Liver (tissue), 3 donors: ENCODE measurements around the gene STT3B.

Experiments
- CTCF ChIP-seq: fragments of 150-350 bp; IDR thresholded peaks from 2 replicates; pipeline ENCODE4 v1.5.1; 2017; ENCODE audit warnings: improper control_type of control experiment, low read depth, low read length; ENCODE audit not compliant: missing input control
- GABPA ChIP-seq, 2 donors: IDR thresholded peaks in 1 of 2; conservative IDR thresholded peaks in 1 of 2; 2 replicates each; pipeline ENCODE4 v1.6.1; 2016; ENCODE audit warnings: antibody characterized with exemption in 2 of 2, mild to moderate bottlenecking in 1 of 2, moderate library complexity in 1 of 2
- REST ChIP-seq: IDR thresholded peaks from 2 replicates; pipeline ENCODE4 v1.6.1; 2016; ENCODE audit warnings: antibody characterized with exemption, mild to moderate bottlenecking
- YY1 ChIP-seq: IDR thresholded peaks from 2 replicates; pipeline ENCODE4 v1.6.1; 2016; ENCODE audit warnings: antibody characterized with exemption, mild to moderate bottlenecking
- donor health status: healthy.
- donor health status: healthy.

GRCh38 chr3:31542246-31542645, 9.5 kb downstream of the STT3B start:
- TF ChIP-seq GABPA (IDR thresholded peaks at IDR 0.05 in 1 of 2, conservative IDR thresholded peaks at IDR 0.05 in 1 of 2) (no peak), YY1 (no peak), CTCF (no peak), REST (no peak)
